Fibroblast of pulmonary artery (primary cell): Measurements from ENCODE around the gene CFB.
"Not testable (repeated sequence)": the region's sequence is repeated elsewhere in the genome, so short reads cannot be mapped to it uniquely, and the experiment has no call there.

ENCODE experiments used
- DNase-seq: peaks from one replicate; pipeline ENCODE4 v3.0.0-alpha.2; 2010; ENCODE audit warnings: low read depth
- H3K4me3 ChIP-seq: replicated peaks from 2 replicates; pipeline ENCODE4 v1.5.1; 2011; ENCODE audit warnings: low read depth, mild to moderate bottlenecking, control low read depth, low read length, moderate library complexity

CFB gene

GRCh38 chr6:31989363-31989762 is 43.5 kb downstream of the CFB start:
- not testable (repeated sequence) for H3K4me3 ChIP-seq, DNase-seq

DNA sequence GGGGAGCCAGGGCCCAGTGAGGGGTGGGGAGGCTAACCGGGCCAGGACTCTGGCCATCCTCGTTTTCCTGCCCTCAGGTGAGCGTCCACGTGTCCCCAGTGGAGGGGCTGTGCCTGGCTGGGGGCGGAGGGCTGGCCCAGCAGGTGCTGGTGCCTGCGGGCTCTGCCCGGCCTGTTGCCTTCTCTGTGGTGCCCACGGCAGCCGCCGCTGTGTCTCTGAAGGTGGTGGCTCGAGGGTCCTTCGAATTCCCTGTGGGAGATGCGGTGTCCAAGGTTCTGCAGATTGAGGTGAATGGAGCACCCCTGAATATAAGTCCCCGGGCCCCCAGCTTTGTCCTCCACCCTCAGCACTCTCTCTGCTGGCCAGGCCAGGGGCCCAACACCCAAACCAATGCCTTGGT is 48.5 kb downstream of the CFB start:
- DNase-seq, H3K4me3 ChIP-seq: not testable (repeated sequence)

GRCh38 chr6:31996385-31996784 is 50.5 kb downstream of the CFB start:
- DNase-seq, H3K4me3 ChIP-seq: not testable (repeated sequence)
